ENCODE results near the gene LIG4. TPM values are rescaled to one million over a fixed set of nuclear protein-coding genes. Genes with fewer than 3 reads are reported as not detected.

LIG4 gene
- total RNA-seq, 1 donor from 2014 or later, result 10.5 TPM

DNA sequence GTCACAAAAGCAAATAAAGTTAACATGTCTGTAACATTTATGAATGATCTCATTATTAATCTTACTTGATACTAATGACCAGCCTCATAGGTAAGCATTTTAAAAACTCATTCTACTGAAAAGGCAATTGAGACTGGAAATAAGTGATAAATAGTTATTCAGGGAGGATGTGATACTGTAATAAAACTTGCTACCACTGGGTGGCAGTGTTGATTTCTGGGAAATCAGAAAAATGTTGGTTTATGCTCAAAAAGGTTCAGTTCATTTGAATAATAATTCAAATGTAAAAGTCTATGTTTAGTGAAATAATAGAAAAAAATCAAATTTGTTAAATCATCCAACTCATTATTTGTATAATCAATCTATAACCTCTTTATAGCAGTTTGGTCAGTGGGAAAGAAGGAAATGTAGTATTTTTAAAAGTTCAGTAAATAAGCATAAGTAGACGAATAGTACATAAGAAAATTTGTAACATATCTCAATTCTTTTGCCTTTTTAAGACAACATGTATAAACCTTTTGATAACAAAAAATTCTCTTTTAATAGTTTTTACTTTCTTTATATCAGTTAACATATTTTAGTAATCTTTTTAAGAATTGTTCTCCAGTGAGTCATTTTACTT lies 12.4 kb upstream of the LIG4 start:
- DNase-seq (ENCODE audit: low read depth, low spot score), result peak; percentile 24
- no peak overlapping the region for H3K4me3 Mint-ChIP-seq
- no peaks in the 10 kb centered on the region for H3K36me3 Mint-ChIP-seq (ENCODE audit: low read depth)
- H3K9me3 Mint-ChIP-seq, result no peaks in the 10 kb centered on the region
- TF ChIP-seq, protein P1, sequence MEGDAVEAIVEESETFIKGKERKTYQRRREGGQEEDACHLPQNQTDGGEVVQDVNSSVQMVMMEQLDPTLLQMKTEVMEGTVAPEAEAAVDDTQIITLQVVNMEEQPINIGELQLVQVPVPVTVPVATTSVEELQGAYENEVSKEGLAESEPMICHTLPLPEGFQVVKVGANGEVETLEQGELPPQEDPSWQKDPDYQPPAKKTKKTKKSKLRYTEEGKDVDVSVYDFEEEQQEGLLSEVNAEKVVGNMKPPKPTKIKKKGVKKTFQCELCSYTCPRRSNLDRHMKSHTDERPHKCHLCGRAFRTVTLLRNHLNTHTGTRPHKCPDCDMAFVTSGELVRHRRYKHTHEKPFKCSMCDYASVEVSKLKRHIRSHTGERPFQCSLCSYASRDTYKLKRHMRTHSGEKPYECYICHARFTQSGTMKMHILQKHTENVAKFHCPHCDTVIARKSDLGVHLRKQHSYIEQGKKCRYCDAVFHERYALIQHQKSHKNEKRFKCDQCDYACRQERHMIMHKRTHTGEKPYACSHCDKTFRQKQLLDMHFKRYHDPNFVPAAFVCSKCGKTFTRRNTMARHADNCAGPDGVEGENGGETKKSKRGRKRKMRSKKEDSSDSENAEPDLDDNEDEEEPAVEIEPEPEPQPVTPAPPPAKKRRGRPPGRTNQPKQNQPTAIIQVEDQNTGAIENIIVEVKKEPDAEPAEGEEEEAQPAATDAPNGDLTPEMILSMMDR (conservative IDR thresholded peaks at IDR 0.05), result peak; percentile 92
- H3K27me3 Mint-ChIP-seq (ENCODE audit: low read depth), result no peaks in the 10 kb centered on the region
- no peak overlapping the region for H3K27ac Mint-ChIP-seq (ENCODE audit: unreplicated experiment)
- peaks cover 15% of the 10 kb centered on the region for H3K4me1 Mint-ChIP-seq

DNA sequence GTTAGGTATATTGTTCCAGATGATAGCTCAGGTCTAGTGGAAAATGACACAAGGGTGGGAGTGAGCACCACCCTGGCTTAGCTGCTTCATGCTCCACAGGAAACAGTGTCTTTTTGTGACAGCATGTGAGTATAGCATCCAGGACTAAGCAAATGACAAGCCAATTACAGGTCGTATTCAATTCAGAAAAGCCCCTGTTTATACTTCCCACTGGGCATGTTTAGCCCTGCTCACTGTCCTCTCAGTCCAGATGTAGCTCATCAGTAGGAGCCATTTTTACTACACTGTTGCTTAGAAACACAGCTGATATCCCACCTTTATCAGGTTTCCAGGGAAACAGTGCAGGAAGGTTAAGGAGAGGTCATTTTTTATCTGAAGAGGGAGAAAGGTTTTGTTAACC lies 10.8 kb upstream of the LIG4 start:
- Mint-ChIP-seq H3K27me3 (ENCODE audit: low read depth) (no peaks in the 10 kb centered on the region), H3K9me3 (no peaks in the 10 kb centered on the region), H3K4me3 (no peak overlapping the region), H3K36me3 (ENCODE audit: low read depth) (no peaks in the 10 kb centered on the region), H3K27ac (ENCODE audit: unreplicated experiment) (no peak overlapping the region), H3K4me1 (peaks cover 16% of the 10 kb centered on the region)
- TF ChIP-seq, protein P1 (conservative IDR thresholded peaks at IDR 0.05), result no peak
- no peak for DNase-seq (ENCODE audit: low read depth, low spot score)

DNA sequence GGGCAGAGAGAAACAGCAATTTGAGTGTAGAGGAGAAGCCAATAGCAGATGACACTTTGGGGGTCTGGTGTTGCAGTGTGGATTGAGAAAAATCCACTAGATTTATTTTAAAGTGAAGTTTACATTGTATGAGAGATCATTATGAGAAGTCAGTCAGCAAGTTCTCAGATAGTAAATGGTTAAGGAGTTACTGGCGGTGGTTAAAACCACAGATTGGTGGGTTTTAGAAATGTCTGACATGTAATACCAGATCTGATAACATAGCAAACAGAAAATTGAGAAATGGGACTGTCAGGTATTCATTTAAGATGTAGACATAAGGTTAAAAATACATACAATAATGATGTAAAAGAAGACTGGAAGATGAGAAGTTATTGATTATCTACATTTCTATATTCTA lies 10.1 kb upstream of the LIG4 start:
- H3K4me3 Mint-ChIP-seq, result no peak overlapping the region
- H3K4me1 Mint-ChIP-seq, result peaks cover 19% of the 10 kb centered on the region
- H3K27ac Mint-ChIP-seq (ENCODE audit: unreplicated experiment), result no peak overlapping the region
- no peaks in the 10 kb centered on the region for H3K27me3 Mint-ChIP-seq (ENCODE audit: low read depth)
- TF ChIP-seq, protein P1 (conservative IDR thresholded peaks at IDR 0.05), result no peak
- no peaks in the 10 kb centered on the region for H3K9me3 Mint-ChIP-seq
- no peaks in the 10 kb centered on the region for H3K36me3 Mint-ChIP-seq (ENCODE audit: low read depth)
- DNase-seq (ENCODE audit: low read depth, low spot score), result no peak

DNA sequence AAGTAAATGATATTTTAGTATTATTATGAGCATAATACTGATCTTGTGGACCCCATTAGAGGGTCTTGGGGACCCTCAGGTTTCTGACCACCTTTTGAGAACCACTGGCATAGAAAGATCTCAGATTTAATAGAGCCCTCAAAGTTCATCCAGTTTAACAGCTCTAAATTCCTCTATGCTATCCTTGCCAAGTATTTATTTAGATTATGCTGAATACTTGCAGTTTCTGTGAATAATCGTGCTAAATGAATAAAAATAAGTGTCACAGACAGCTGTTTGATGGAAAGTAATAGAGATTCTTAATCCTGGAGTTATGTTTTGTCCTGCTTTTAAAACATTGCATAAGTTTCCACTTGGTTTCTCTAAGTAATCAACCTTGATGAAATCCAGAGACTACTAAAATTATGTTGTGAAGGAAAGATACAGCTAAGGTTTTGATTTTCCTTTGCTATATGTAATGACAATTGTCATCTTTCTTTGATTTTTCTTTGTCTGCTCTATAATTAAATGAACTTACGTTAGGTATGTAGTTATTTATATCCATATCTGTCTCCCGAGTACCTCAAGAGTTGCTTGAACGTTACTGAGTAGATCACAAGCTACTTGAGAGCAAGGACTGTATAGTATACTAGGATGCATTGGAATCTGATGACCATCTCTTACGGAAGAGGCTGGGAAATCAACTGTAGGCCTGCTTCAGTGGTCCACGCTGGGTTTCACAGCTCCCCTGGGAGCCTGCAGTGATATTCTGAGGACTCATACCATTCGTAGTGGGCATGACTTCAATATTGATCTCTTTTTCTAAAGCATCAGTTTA lies 8.6 kb upstream of the LIG4 start:
- Mint-ChIP-seq H3K27ac (ENCODE audit: unreplicated experiment) (no peak overlapping the region), H3K4me1 (peaks cover 34% of the 10 kb centered on the region)
- DNase-seq (ENCODE audit: low read depth, low spot score), result no peak

DNA sequence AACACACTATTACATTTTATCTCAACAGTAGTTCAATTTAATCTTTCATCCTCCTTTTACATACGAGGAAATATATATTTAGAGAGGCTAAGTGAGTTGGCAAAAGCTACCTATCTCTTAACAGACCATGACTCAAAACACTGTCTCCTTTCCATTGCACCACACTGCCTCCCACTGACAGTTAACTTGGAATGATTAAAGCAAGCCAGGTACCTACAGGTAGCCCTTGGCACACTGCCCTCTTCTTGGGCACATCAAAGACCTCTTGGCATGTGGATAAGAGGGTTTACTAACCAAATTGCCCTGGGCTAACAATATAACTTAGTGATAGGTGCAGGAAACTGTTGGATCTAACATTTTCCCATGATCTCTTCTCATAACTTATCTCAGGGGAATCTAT lies 4.7 kb upstream of the LIG4 start:
- no peaks in the 10 kb centered on the region for H3K36me3 Mint-ChIP-seq (ENCODE audit: low read depth)
- H3K27ac Mint-ChIP-seq (ENCODE audit: unreplicated experiment), result no peak overlapping the region
- no peak for DNase-seq (ENCODE audit: low read depth, low spot score)

More for the DNA sequence above, 8.6 kb upstream of the LIG4 start:
- H3K4me3 Mint-ChIP-seq, result no peak overlapping the region
- TF ChIP-seq, protein P1 (conservative IDR thresholded peaks at IDR 0.05), result no peak
- H3K36me3 Mint-ChIP-seq (ENCODE audit: low read depth), result no peaks in the 10 kb centered on the region
- no peaks in the 10 kb centered on the region for H3K9me3 Mint-ChIP-seq
- H3K27me3 Mint-ChIP-seq (ENCODE audit: low read depth), result no peaks in the 10 kb centered on the region

More for the DNA sequence above, 4.7 kb upstream of the LIG4 start:
- no peaks in the 10 kb centered on the region for H3K27me3 Mint-ChIP-seq (ENCODE audit: low read depth)
- no peaks in the 10 kb centered on the region for H3K9me3 Mint-ChIP-seq
- peaks cover 35% of the 10 kb centered on the region for H3K4me1 Mint-ChIP-seq
- TF ChIP-seq, protein P1 (conservative IDR thresholded peaks at IDR 0.05), result no peak
- peak overlapping the region; percentile 95 for H3K4me3 Mint-ChIP-seq
